ENCODE measurements around the gene SYNE3.

DNA sequence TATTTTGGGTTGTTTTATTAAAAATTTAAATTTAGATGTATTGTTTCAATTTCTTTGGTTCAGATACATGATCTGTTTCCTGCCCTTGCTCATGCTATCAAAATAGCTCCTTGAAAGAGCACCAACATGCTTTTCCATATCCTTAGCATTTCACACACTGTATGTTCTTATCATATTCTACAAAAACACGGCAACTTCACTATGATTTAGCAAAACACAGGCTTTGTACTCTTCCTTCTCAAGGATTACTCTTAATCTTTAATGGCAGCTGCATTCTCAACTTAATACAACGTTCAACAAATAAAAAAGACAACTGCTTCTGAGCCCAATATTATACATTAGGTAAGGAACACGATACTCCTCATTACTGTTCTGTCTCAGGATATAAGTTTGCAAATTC is 15.5 kb upstream of the SYNE3 start:
- no peak for TF ChIP-seq POLR2AphosphoS5 (IDR thresholded peaks at IDR 0.05; ENCODE audit: low read depth)
- TF ChIP-seq, protein P1, sequence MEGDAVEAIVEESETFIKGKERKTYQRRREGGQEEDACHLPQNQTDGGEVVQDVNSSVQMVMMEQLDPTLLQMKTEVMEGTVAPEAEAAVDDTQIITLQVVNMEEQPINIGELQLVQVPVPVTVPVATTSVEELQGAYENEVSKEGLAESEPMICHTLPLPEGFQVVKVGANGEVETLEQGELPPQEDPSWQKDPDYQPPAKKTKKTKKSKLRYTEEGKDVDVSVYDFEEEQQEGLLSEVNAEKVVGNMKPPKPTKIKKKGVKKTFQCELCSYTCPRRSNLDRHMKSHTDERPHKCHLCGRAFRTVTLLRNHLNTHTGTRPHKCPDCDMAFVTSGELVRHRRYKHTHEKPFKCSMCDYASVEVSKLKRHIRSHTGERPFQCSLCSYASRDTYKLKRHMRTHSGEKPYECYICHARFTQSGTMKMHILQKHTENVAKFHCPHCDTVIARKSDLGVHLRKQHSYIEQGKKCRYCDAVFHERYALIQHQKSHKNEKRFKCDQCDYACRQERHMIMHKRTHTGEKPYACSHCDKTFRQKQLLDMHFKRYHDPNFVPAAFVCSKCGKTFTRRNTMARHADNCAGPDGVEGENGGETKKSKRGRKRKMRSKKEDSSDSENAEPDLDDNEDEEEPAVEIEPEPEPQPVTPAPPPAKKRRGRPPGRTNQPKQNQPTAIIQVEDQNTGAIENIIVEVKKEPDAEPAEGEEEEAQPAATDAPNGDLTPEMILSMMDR (IDR thresholded peaks at IDR 0.05; ENCODE audit: insufficient read depth, low read length) = no peak

Measured in HL-60 (cell line).